HepG2 (cell line): Measurements from ENCODE around the gene ZDHHC14. TPM values are rescaled to one million over a fixed set of nuclear protein-coding genes. Genes with fewer than 3 reads are reported as not detected.

Source experiments
- ATAC-seq: fragments of 200-7000 bp; cut with Tn5 transposase; 3 replicates; pipeline ENCODE4 v1.9.1; 2020; ENCODE audit warnings: mild to moderate bottlenecking, moderate library complexity
- BruUV-seq: library from RNA; stranded (reverse); fragments of 400-500 nt; replicated peaks from 2 replicates; lab custom pipeline; 2021; lab: Mats Ljungman, UMichigan
- CTCF ChIA-PET: fragments of 300-600 bp; formaldehyde crosslinking; extraction: SDS; loops from one replicate; lab custom pipeline; 2021; ENCODE audit warnings: low total read pairs, inconsistent platforms, low intra/inter-chr PET ratio; lab: Yijun Ruan, JAX
- POLR2A ChIA-PET: fragments of 350-600 bp; sonication (Branson Sonifier 250); formaldehyde crosslinking; loops from one replicate; lab custom pipeline; 2020; ENCODE audit warnings: antibody characterized with exemption, inconsistent platforms; lab: Yijun Ruan, JAX
- DNase-seq: peaks from one replicate; pipeline ENCODE4 v3.0.0-alpha.2; 2015; ENCODE audit warnings: low spot score
- FAIRE-seq: peaks from 3 replicates; lab custom pipeline; 2011; peaks lifted over from hg19 to GRCh38; lab: Jason Lieb, UNC
- H2AFZ ChIP-seq: one replicate; pipeline ENCODE4 v1.6.1; 2011; ENCODE audit warnings: low read length, inconsistent platforms
- H3K27ac ChIP-seq: fragments of 300-600 bp; 3 replicates; pipeline ENCODE4 v1.8.0; 2011; ENCODE audit warnings: mixed run types, mild to moderate bottlenecking, mixed read lengths, low read length, inconsistent platforms; ENCODE audit not compliant: insufficient read depth; ENCODE audit errors: extremely low read length
- H3K27me3 ChIP-seq, 2 experiments: fragments of 200-600 bp in 1 of 2; 2 replicates in 1 of 2; 3 replicates in 1 of 2; pipeline versions ENCODE4 v1.6.0 to v1.8.0; 2011; ENCODE audit warnings: low read length in 2 of 2, mild to moderate bottlenecking in 2 of 2, moderate library complexity in 2 of 2, inconsistent platforms in 1 of 2; ENCODE audit not compliant: insufficient read depth in 2 of 2, control insufficient read depth in 1 of 2
- H3K36me3 ChIP-seq, 2 experiments: fragments of 200-600 bp in 1 of 2; replicated peaks in 1 of 2; 2 replicates in 1 of 2; 3 replicates in 1 of 2; pipeline versions ENCODE4 v1.5.1 to v1.8.0; 2011; ENCODE audit warnings: low read length in 2 of 2, inconsistent platforms in 1 of 2; ENCODE audit not compliant: insufficient read depth in 2 of 2, control insufficient read depth in 1 of 2
- H3K4me1 ChIP-seq: 2 replicates; pipeline ENCODE4 v1.5.1; 2012; ENCODE audit warnings: low read length, inconsistent platforms; ENCODE audit not compliant: insufficient read depth
- H3K4me2 ChIP-seq: 2 replicates; pipeline ENCODE4 v1.6.0; 2011; ENCODE audit warnings: low read depth, low read length, inconsistent platforms
- H3K4me3 ChIP-seq, 3 experiments: fragments of 200-600 bp in 1 of 3; sonication (generic), shearing (Covaris generic) in 1 of 3; replicated peaks in 1 of 3; 2 replicates each; pipeline ENCODE4 v1.5.1; 2011 to 2016; ENCODE audit warnings: low read length in 3 of 3, inconsistent platforms in 2 of 3, low read depth in 2 of 3, mild to moderate bottlenecking in 2 of 3, control low read depth in 1 of 3, mixed read lengths in 1 of 3; ENCODE audit not compliant: insufficient read depth in 1 of 3
- H3K79me2 ChIP-seq: one replicate; pipeline ENCODE4 v1.6.1; 2011; ENCODE audit warnings: low read length, inconsistent platforms; ENCODE audit not compliant: insufficient read depth
- H3K9ac ChIP-seq: 2 replicates; pipeline ENCODE4 v1.6.0; 2011; ENCODE audit warnings: mild to moderate bottlenecking, low read depth, low read length, inconsistent platforms; ENCODE audit not compliant: insufficient read depth
- H3K9me3 ChIP-seq: 2 replicates; pipeline ENCODE4 v1.5.1; 2012; ENCODE audit warnings: mild to moderate bottlenecking, low read length
- H4K20me1 ChIP-seq: 2 replicates; pipeline ENCODE4 v1.6.0; 2011; ENCODE audit warnings: inconsistent platforms, mild to moderate bottlenecking, low read length, moderate library complexity; ENCODE audit not compliant: insufficient read depth
- CBX1 ChIP-seq: IDR thresholded peaks from one replicate; pipeline ENCODE4 v1.6.1; 2016; ENCODE audit warnings: antibody characterized with exemption, low read depth
- CENPX ChIP-seq: sonication (generic); formaldehyde crosslinking; IDR thresholded peaks from 2 replicates; pipeline ENCODE4 v1.9.0; 2021; ENCODE audit warnings: mild to moderate bottlenecking, missing genetic modification reagents, moderate library complexity
- CSRNP2 ChIP-seq: sonication (generic); formaldehyde crosslinking; conservative IDR thresholded peaks from 2 replicates; pipeline ENCODE4 v1.8.0; 2022; ENCODE audit warnings: low read depth, missing genetic modification reagents
- HOXD1 ChIP-seq: sonication (generic); formaldehyde crosslinking; IDR thresholded peaks from 2 replicates; pipeline ENCODE4 v1.5.0; 2020; ENCODE audit warnings: missing genetic modification reagents
- MAX ChIP-seq: IDR thresholded peaks from 2 replicates; pipeline ENCODE4 v1.6.1; 2012; ENCODE audit warnings: inconsistent platforms
- NR2F2 ChIP-seq: IDR thresholded peaks from 2 replicates; pipeline ENCODE4 v1.6.1; 2012; ENCODE audit warnings: low read depth, inconsistent platforms, borderline replicate concordance
- PTBP1 ChIP-seq: fragments of 200-400 bp; formaldehyde crosslinking; IDR thresholded peaks from 2 replicates; pipeline ENCODE4 v1.6.1; 2018; ENCODE audit warnings: low read length, low read depth; ENCODE audit not compliant: poor library complexity, severe bottlenecking
- REPIN1 ChIP-seq: sonication (generic); formaldehyde crosslinking; IDR thresholded peaks from 2 replicates; pipeline ENCODE4 v1.8.0; 2022; ENCODE audit warnings: missing genetic modification reagents, low read depth, mild to moderate bottlenecking, borderline replicate concordance
- SP140L ChIP-seq: sonication (generic); formaldehyde crosslinking; IDR thresholded peaks from 2 replicates; pipeline ENCODE4 v1.4.0; 2020; ENCODE audit warnings: missing genetic modification reagents, borderline replicate concordance
- TRAFD1 ChIP-seq: sonication (generic); formaldehyde crosslinking; IDR thresholded peaks from 2 replicates; pipeline ENCODE4 v1.5.1; 2020; ENCODE audit warnings: missing genetic modification reagents, mild to moderate bottlenecking, borderline replicate concordance
- XRCC5 ChIP-seq: fragments of 200-400 bp; formaldehyde crosslinking; optimal IDR thresholded peaks from 2 replicates; pipeline ENCODE3; 2017; ENCODE audit warnings: mild to moderate bottlenecking, low read length
- ZBTB37 ChIP-seq: sonication (generic); formaldehyde crosslinking; IDR thresholded peaks from 2 replicates; pipeline ENCODE4 v1.4.0; 2020; ENCODE audit warnings: mild to moderate bottlenecking, missing genetic modification reagents
- ZBTB43 ChIP-seq: sonication (generic); formaldehyde crosslinking; conservative IDR thresholded peaks from 2 replicates; pipeline ENCODE4 v1.4.0; 2020; ENCODE audit warnings: missing genetic modification reagents
- ZNF557 ChIP-seq: sonication (generic); formaldehyde crosslinking; IDR thresholded peaks from 2 replicates; pipeline ENCODE4 v1.4.0; 2020; ENCODE audit warnings: missing genetic modification reagents
- WGBS: methylation state at CpG from one replicate; pipeline ENCODE4 v1.1.6; 2017; ENCODE audit warnings: low lambda C conversion rate; 5-methylcytosine and 5-hydroxymethylcytosine counted together
- in situ Hi-C: cut with HindIII; loops from 2 replicates; pipeline ENCODE4 v1.10.0; 2017; ENCODE audit warnings: low pct_unique_long_range_greater_than_20kb; ENCODE audit not compliant: extremely low pct_ligation_motif_present
- intact Hi-C: fragments of 100-400 bp; cut with micrococcal nuclease; formaldehyde crosslinking; loops from one replicate; pipeline ENCODE4 v1.10.0; 2022; ENCODE audit not compliant: unreplicated experiment
- polyA plus RNA-seq, 8 experiments: library from polyadenylated mRNA; depleted of rRNA in 3 of 8; stranded (reverse) in 7 of 8; unstranded in 1 of 8; fragments of >200 nt; fragmentation: Illumina TruSeq in 4 of 8; extraction: Trizol in 4 of 8; gene quantifications; 2 replicates each; pipeline versions ENCODE4 v1.2.1 to v1.2.3, GENCODE V29; 2011 to 2016; ENCODE audit warnings: low read depth in 4 of 8, missing spikeins in 1 of 8, mixed read lengths in 1 of 8; ENCODE audit not compliant: insufficient read depth in 1 of 8
- total RNA-seq, 5 experiments: library from RNA; depleted of rRNA; stranded (reverse); fragments of >200 nt; fragmentation: Illumina TruSeq; extraction: Trizol; gene quantifications; 2 replicates each; pipeline ENCODE4 v1.2.3, GENCODE V29; 2016; ENCODE audit warnings: low read depth in 1 of 5

ZDHHC14 gene
- total and polyA plus RNA-seq, 2 of the 13 experiments (the other 11 are each of a cell fraction or from before 2014, with no cell fraction given) = 3.7 to 9.5 TPM

- FAIRE-seq = no peak
- BruUV-seq = no TSS peak
- Histone ChIP-seq H3K79me2 (no peaks in the 10 kb centered on the region), H4K20me1 (no peaks in the 10 kb centered on the region), H2AFZ (no peak overlapping the region), H3K27me3 (no peaks in the 10 kb centered on the region), H3K4me3 (no peak overlapping the region), H3K27ac (no peak overlapping the region), H3K9me3 (peaks cover 21% of the 10 kb centered on the region), H3K4me2 (no peak overlapping the region), H3K36me3 (peaks cover 0 to 2% of the 10 kb centered on the region in 2 experiments; a peak in 2 of 5 replicates), H3K9ac (no peak overlapping the region), H3K4me1 (peaks cover 10% of the 10 kb centered on the region)
- ATAC-seq = no peak; the same call in 1 of the 3 replicates
- in situ Hi-C loops (no loop called here), intact Hi-C loops (no loop called here)
- POLR2A ChIA-PET = no interaction called here
- no peak for DNase-seq
- 94% methylated on average over 13 of the region's 15 CpGs for WGBS
- CTCF ChIA-PET = no interaction called here
- TF ChIP-seq PTBP1 (no peak), HOXD1 (CRISPR knock-in tag) (no peak), CSRNP2 (CRISPR knock-in tag) (no peak), ZBTB43 (no peak), CBX1 (no peak), MAX (no peak), NR2F2 (no peak), SP140L (no peak), CENPX (CRISPR knock-in tag) (no peak), ZBTB37 (CRISPR knock-in tag) (no peak), REPIN1 (CRISPR knock-in tag) (no peak), XRCC5 (no peak), ZNF557 (CRISPR knock-in tag) (no peak), TRAFD1 (CRISPR knock-in tag) (no peak)
Measured at GRCh38 chr6:157561929-157562810, 181.2 kb downstream of the ZDHHC14 start.
